GM21360 (cell line): ENCODE results near the gene ULBP3.
"Not testable (repeated sequence)": the region's sequence is repeated elsewhere in the genome, so short reads cannot be mapped to it uniquely, and the experiment has no call there.

Experiments used
- ATAC-seq: cut with Tn5 transposase; IDR thresholded peaks from one replicate; pipeline ENCODE4 v1.9.1; 2021; ENCODE audit warnings: mild to moderate bottlenecking, moderate library complexity; ENCODE audit not compliant: unreplicated experiment

ULBP3 gene

DNA sequence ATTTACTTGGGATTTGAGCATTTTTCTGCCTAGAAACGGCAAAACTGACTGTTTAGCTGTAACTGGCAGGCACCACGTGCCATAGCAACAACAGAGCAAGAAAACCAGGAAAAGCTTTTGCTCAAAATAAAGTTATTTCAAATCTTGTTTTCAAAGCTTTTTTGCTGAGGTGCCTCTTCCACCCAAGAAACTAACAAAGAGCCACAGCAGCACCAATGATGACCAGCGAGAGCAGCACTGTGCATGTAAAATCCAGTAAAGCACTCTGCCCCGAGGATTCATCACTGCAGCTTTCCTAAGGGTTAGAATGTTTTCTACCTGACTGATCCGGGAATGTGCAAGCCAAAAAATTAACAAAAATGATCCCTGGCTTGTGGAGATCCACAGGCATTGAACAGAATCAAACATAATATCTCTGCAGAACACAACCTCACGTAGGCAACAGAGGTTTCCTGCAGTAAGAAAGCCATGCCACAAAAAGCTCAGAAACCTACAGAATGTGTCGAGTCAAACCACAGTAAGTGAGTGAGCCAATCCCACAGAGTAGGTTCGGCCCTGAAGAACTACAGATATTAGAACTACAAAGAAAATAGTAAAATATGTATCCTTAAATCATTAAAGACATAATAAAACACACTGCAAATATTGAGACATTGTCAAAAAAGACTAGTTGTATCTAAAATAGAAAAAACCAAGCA, 7.4 kb upstream of the ULBP3 start:
- no peak for ATAC-seq

GRCh38 chr6:150075034-150075421, 6.1 kb upstream of the ULBP3 start:
- ATAC-seq: no peak

DNA sequence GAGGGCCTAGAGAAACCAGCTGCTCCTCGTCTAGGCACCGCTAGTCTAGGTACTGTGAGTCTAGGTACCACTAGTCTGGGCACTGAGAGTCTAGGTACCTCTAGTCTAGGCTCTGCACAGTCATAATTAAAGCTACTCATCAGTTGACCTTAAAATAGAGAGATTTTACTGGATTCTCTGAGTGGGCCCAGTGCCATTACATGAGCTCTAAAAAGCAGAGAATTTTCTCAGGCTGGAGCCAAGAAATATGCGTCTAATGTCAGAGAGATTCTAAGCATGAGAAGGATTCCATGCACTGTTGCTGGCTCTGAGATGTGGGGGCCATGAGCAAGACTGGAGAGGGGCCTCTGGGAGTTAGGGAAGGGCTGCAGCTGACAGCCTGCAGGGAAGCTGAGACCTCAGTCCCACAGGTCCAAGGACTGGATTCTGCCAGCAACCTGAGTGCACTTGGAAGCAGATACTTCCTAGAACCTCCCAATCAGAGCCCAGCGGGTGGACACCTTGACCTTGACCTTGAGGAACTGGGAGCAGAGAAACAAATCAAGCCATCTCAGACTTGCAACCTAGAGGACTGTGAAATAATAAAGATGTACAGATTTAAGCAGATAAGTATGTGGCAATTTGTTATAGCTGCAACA, 5.6 kb upstream of the ULBP3 start:
- ATAC-seq: not testable (repeated sequence)

GRCh38 chr6:150072201-150072600, 3.3 kb upstream of the ULBP3 start:
- ATAC-seq: no peak

DNA sequence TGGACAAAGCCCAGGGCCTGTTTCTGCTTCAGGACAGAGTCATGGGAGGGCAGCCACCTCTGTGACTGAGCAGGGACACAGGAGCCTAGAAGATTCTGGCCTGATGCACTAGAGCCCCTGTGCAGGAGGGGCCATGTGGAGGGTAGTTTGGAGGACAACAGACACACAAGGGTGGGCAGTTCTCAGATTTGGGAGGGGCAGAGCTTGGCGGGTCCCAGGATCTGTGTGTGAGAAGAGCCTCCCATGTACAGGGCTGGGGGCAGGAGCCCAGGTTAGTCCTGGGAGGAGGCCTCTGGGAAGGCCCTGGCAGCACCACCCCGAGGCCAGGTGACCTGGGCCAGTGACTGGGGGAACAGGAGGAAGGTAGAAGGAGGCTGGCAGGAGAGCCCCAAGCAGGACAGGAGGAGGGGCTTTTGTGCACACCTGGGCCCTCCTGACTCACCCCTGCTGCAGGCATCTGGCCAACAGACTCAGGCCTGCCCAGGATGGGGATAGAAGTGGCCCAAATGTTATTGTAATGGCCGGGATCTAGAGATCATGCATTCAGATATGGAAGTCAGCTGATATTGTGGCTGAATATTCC, 1.4 kb upstream of the ULBP3 start:
- no peak for ATAC-seq

DNA sequence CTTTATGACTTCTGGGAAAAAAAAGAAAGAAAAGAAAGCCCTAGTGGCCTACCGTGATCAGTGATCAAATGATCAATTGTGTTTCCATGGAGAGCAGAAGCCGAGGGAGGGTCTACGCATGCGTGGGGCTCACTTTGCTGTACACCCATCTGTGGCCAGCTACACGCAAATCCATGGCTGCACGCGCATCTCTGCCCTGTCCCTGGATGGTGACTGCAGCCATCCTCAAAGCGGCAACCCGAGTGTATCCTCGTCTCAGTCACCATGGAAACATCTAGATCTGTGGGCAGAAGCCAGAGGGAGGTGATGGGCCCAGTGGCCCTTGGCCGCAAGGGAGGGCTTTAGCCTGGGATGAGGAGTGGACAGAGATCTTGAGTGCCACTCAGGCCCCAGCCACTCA, 785 bp upstream of the ULBP3 start:
- no peak for ATAC-seq

DNA sequence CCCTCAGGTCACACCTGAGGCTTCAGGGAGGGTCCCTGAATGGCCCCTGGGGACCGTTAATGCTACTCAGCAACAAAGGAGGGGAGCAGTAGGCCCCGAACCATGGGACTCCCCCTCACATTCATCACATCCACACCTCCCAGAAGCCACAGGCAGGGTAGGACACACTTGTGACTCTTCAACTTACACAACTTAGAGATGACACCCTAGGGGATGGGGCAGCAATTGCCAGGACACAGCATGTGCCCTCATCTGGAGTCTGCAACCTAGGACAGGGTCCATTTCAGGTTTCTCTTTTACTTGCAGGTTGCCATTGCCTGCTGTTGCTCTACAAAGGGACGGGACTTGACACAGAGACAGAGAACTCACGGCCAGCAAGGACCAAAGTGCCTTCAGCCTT, 770 bp downstream of the ULBP3 start:
- no peak for ATAC-seq

- no peak for ATAC-seq
These were observed 3.8 kb downstream of the ULBP3 start for GRCh38 chr6:150065083-150065482.

- ATAC-seq: no peak
These were observed 5.3 kb downstream of the ULBP3 start for GRCh38 chr6:150063640-150064039.

DNA sequence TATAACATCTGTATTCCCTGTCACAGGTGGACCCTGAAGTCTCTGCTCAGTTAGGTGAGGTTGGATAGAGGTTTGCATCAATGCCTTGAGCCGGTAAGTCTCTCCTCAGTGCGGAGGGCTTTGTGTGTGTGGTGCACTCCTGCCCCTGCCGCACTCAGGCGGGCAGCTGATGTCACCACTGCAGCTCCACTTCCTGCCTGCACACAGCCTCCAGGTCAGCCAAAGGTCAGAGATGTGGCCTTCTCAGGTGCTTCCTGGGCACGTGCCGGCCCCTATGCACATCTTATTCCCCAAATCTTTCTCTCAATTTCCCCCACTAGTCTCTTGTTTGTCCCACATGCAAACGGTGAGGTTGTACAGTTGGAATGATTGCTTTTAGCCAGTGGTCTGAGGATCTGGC, 8.9 kb downstream of the ULBP3 start:
- ATAC-seq: not testable (repeated sequence)

DNA sequence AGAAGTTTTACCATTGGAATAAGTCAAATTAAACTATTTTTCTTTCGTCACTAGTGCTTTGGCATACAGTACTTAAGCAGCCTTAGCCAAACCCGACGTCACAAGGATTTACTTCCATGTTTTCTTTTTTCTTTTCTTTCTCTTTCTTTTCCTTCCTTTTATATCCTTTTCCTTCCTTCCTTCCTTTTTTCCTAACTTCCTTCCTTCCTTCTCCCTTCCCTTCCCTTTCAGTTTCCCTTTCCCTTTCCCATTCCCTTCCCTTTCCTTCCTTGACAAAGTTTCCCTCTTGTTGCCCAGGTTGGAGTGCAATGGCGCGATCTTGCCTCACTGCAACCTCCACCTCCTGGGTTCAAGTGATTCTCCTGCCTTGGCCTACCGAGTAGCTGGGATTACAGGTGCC, 9.9 kb downstream of the ULBP3 start:
- no peak for ATAC-seq

GRCh38 chr6:150058231-150058792, 10.6 kb downstream of the ULBP3 start:
- no peak for ATAC-seq

GRCh38 chr6:150057501-150057951, 11.4 kb downstream of the ULBP3 start:
- ATAC-seq: no peak

- no peak for ATAC-seq
These were observed 12.0 kb downstream of the ULBP3 start for GRCh38 chr6:150056916-150057315.

- no peak for ATAC-seq
These were observed 12.8 kb downstream of the ULBP3 start for GRCh38 chr6:150056156-150056555.

DNA sequence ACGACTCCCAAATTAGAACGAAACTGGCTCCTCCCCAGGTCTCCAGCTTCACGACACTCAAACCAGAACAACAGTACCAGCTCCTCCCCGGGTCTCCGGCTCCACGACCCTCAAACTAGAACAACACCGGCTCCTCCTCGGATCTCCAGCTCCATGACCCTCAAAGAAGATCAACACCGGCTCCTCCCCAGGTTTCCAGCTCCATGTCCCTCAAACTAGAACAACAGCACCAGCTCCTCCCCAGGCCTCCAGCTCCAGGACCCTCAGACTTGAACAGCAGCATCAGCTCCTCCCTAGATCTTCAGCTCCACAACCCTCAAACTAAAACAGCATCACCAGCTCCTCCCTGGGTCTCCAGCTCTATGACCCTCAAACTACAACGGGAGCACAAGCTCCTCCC, 13.8 kb downstream of the ULBP3 start:
- no peak for ATAC-seq

GRCh38 chr6:150053450-150053849, 15.5 kb downstream of the ULBP3 start:
- ATAC-seq: no peak

GRCh38 chr6:150050846-150051245, 18.1 kb downstream of the ULBP3 start:
- no peak for ATAC-seq

GRCh38 chr6:150048099-150048498, 20.8 kb downstream of the ULBP3 start:
- no peak for ATAC-seq

DNA sequence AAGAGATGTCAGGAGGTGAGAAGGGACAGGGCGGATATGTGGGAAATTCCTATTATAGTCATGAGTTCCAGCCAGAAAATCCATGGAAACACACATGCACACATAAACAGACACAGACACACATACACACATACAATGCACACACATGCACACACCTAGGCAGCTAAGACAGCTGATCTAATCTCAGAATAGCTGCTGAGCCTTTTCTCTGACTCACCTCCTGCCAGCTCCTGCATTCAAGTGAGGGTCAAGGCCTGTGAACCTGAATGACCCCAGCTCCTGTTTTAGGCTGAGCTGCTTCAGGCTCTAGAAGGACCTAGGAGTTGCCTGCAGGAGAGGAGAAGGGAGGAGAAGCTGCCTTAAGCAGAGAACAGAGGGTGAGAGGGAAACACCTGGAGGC, 22.0 kb downstream of the ULBP3 start:
- ATAC-seq: no peak

DNA sequence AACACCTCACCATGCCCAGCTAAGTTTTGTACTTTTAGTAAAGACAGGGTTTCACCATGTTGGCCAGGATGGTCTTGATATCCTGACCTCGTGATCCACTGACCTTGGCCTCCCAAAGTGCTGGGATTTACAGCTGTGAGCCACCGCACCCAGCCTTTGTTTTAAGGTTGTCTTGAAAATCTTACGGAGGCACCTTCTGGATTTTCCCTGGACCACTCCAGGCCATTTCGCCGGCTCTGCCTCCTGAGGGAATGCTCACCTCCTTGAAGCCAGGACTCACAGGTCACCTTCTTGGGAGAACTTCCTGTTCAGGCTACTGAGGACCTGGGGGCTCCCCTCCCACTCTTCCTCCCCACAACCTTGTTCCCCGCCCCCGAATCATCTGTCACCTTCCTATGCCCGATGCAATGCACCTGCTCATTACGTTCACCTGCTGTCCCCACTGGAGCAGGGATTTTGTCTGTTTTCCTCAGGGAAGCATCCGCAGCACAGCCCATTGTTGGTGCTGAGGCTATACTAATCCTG, 24.2 kb downstream of the ULBP3 start:
- no peak for ATAC-seq
